Panc1 (cell line): Measurements from ENCODE around the gene CPZ. TPM values are rescaled to one million over a fixed set of nuclear protein-coding genes. Genes with fewer than 3 reads are reported as not detected.

Experiments
- ATAC-seq: fragments of 200-7000 bp; cut with Tn5 transposase; 2 replicates; pipeline ENCODE4 v1.9.1; 2020; ENCODE audit warnings: mild to moderate bottlenecking, moderate library complexity
- BruUV-seq: library from RNA; stranded (reverse); fragments of 400-500 nt; replicated peaks from 2 replicates; lab custom pipeline; 2021; lab: Mats Ljungman, UMichigan
- CTCF ChIA-PET: fragments of 300-600 bp; sonication (Branson Sonifier 250); formaldehyde crosslinking; loops from one replicate; lab custom pipeline; 2022; ENCODE audit warnings: antibody characterized with exemption; lab: Charles Lee
- POLR2A ChIA-PET: fragments of 300-600 bp; sonication (Branson Sonifier 250); formaldehyde crosslinking; loops from one replicate; lab custom pipeline; 2022; ENCODE audit warnings: antibody characterized with exemption; lab: Charles Lee
- DNase-seq: peaks from one replicate; pipeline ENCODE4 v3.0.0-alpha.2; 2010; ENCODE audit warnings: low read depth, low spot score
- H3K27ac ChIP-seq: 2 replicates; pipeline ENCODE4 v1.5.1; 2011; ENCODE audit warnings: mild to moderate bottlenecking, low read length, inconsistent platforms
- H3K27me3 ChIP-seq: fragments of 200-500 bp; sonication (Bioruptor generic); 2 replicates; pipeline ENCODE4 v1.6.0; 2014; ENCODE audit warnings: low read length, inconsistent platforms; ENCODE audit not compliant: control insufficient read depth, insufficient read depth
- H3K36me3 ChIP-seq: fragments of 200-500 bp; sonication (Bioruptor generic); 2 replicates; pipeline ENCODE4 v1.5.1; 2014; ENCODE audit warnings: inconsistent platforms, mild to moderate bottlenecking, low read length, moderate library complexity; ENCODE audit not compliant: control insufficient read depth, insufficient read depth
- H3K4me1 ChIP-seq: 2 replicates; pipeline ENCODE4 v1.5.1; 2011; ENCODE audit warnings: inconsistent platforms, mild to moderate bottlenecking, low read length, moderate library complexity; ENCODE audit not compliant: control insufficient read depth, insufficient read depth
- H3K4me3 ChIP-seq, 2 experiments: 2 replicates each; pipeline ENCODE4 v1.5.1; 2011 to 2012; ENCODE audit warnings: low read depth in 2 of 2, low read length in 2 of 2, mild to moderate bottlenecking in 2 of 2, inconsistent platforms in 1 of 2, moderate library complexity in 1 of 2
- H3K9me3 ChIP-seq: fragments of 200-500 bp; sonication (Bioruptor generic); 2 replicates; pipeline ENCODE4 v1.5.1; 2014; ENCODE audit warnings: low read depth, mild to moderate bottlenecking, inconsistent platforms, low read length, moderate library complexity; ENCODE audit not compliant: control insufficient read depth, insufficient read depth
- CTCF ChIP-seq: fragments of 450-650 bp; IDR thresholded peaks from 2 replicates; pipeline ENCODE4 v1.5.1; 2017; ENCODE audit warnings: mild to moderate bottlenecking
- POLR2AphosphoS5 ChIP-seq: IDR thresholded peaks from 2 replicates; pipeline ENCODE4 v1.6.1; 2012; ENCODE audit warnings: mild to moderate bottlenecking, low read depth, low read length, moderate library complexity
- REST ChIP-seq, 2 experiments: IDR thresholded peaks; 2 replicates each; pipeline ENCODE4 v1.6.1; 2011 to 2012; ENCODE audit warnings: low read depth in 2 of 2, control low read depth in 1 of 2, low read length in 1 of 2, mild to moderate bottlenecking in 1 of 2, moderate library complexity in 1 of 2; ENCODE audit not compliant: insufficient read depth in 1 of 2
- SIN3A ChIP-seq: IDR thresholded peaks from 2 replicates; pipeline ENCODE4 v1.6.1; 2012; ENCODE audit warnings: low read depth, mild to moderate bottlenecking, low read length, moderate library complexity, borderline replicate concordance; ENCODE audit not compliant: insufficient read depth
- TCF7L2 ChIP-seq: IDR thresholded peaks from 2 replicates; pipeline ENCODE4 v1.6.1; 2011; ENCODE audit warnings: mild to moderate bottlenecking, low read depth, low read length, inconsistent platforms
- in situ Hi-C: cut with HindIII; loops from 2 replicates; pipeline ENCODE4 v1.10.0; 2016; ENCODE audit warnings: low sequenced_read_pairs, low pct_unique_long_range_greater_than_20kb
- intact Hi-C: fragments of 100-400 bp; cut with micrococcal nuclease; formaldehyde crosslinking; loops from one replicate; pipeline ENCODE4 v1.10.0; 2022; ENCODE audit not compliant: unreplicated experiment
- total RNA-seq: library from RNA; stranded (reverse); gene quantifications from one replicate; pipeline ENCODE4 v1.2.1, GENCODE V29; 2021; ENCODE audit not compliant: unreplicated experiment

CPZ gene
- total RNA-seq, 1 experiment from 2014 or later: 0.15 TPM

- TF ChIP-seq TCF7L2 (no peak), SIN3A (no peak), REST (IDR thresholded peaks at IDR 0.05; ENCODE audit: insufficient read depth in 1 of 2, low read depth in 2 of 2, low read length in 1 of 2) (no peak), CTCF (no peak), POLR2AphosphoS5 (no peak)
- in situ Hi-C loops: no loop called here
- no TSS peak for BruUV-seq
- no peak for ATAC-seq
- ChIA-PET CTCF (interaction anchor here (0.6 kb wide), 1 partner anchor 11 kb away, joined by 4 read pairs; no protein-coding TSS in a partner anchor), POLR2A (no interaction called here)
- intact Hi-C loops: no loop called here
- Histone ChIP-seq H3K4me1 (no peaks in the 10 kb centered on the region), H3K27me3 (no peaks in the 10 kb centered on the region), H3K27ac (no peak overlapping the region), H3K9me3 (no peaks in the 10 kb centered on the region), H3K4me3 (no peak overlapping the region), H3K36me3 (no peaks in the 10 kb centered on the region)
- DNase-seq: no peak
Observed at GRCh38 chr4:8596891-8597290, 4.3 kb downstream of the CPZ start.

- ChIA-PET CTCF (interaction anchor here (0.6 kb wide), 1 partner anchor 11 kb away, joined by 4 read pairs; no protein-coding TSS in a partner anchor), POLR2A (no interaction called here)
- BruUV-seq: no TSS peak
- no peak overlapping the region for H3K27ac ChIP-seq
- H3K36me3 ChIP-seq: no peaks in the 10 kb centered on the region
- H3K4me3 ChIP-seq: no peak overlapping the region
- no peak for TF ChIP-seq POLR2AphosphoS5
- no peak for TF ChIP-seq SIN3A
- no peak for TF ChIP-seq CTCF
- no peak for TF ChIP-seq TCF7L2
- no peak for TF ChIP-seq REST (IDR thresholded peaks at IDR 0.05; ENCODE audit: insufficient read depth in 1 of 2, low read depth in 2 of 2, low read length in 1 of 2)
- in situ Hi-C loops: no loop called here
- H3K27me3 ChIP-seq: no peaks in the 10 kb centered on the region
- H3K4me1 ChIP-seq: no peaks in the 10 kb centered on the region
- intact Hi-C loops: no loop called here
- H3K9me3 ChIP-seq: no peaks in the 10 kb centered on the region
- no peak for ATAC-seq
- no peak for DNase-seq
Observed at GRCh38 chr4:8597319-8597718, 4.8 kb downstream of the CPZ start.
